SKM-1 (cell line): Measurements from ENCODE around the gene RBFOX2.
"Not testable (repeated sequence)": the region's sequence is repeated elsewhere in the genome, so short reads cannot be mapped to it uniquely, and the experiment has no call there.

Experiments
- DNase-seq: peaks from one replicate; lab custom pipeline; 2025; ENCODE audit not compliant: unreplicated experiment; lab: John Stamatoyannopoulos, UW

RBFOX2 gene

DNA sequence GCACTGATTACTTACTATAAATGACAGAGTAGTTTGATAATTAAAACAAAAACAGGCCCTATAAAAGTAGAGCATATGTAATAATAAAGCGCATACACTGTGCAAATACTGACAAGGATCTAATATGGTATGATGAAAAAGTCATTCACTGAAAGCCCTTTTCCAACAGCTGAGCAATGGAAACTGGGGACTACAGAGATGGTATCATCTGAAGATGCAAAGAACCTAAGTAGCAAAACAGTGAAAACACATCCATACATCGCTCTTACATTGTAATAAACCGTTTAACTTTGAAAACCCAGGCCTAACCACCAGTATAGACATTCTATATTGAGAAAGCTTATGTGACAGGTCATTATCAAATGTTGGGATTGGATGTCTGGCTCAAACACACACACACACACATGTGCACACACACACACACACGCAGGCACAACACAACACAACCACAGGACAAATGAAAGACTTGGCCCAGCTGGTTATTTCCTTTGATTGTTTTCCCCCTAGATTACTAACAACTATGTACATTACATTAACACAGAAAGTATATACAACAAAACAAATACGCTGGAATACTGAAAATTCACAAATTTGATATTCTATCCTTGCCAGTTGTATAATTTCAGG lies 191.4 kb downstream of the RBFOX2 start:
- no peak for DNase-seq

- no peak for DNase-seq
These were observed 192.5 kb downstream of the RBFOX2 start for GRCh38 chr22:35835998-35836691.

GRCh38 chr22:35835267-35835997 lies 193.2 kb downstream of the RBFOX2 start:
- DNase-seq: no peak

DNA sequence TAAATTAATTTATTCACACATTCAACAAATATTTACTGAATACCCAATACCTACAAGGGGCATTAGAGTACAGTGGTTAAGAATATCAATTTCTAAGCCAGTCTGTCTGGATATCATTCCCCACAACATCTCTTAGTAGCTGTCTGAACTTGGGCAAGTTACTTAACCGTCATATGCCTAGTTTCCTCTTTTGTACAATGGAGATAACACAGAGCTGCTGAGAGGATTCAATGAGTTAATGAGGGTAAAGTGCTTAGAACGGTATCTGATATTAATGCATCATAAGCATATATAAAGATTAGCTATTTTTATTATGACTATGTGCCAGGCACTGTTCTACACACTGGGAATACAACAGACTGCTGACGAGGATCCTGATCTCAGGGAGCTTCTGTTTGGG lies 194.6 kb downstream of the RBFOX2 start:
- no peak for DNase-seq

- DNase-seq: no peak
These were observed 198.3 kb downstream of the RBFOX2 start for GRCh38 chr22:35830305-35830704.

- no peak for DNase-seq
These were observed 204.4 kb downstream of the RBFOX2 start for GRCh38 chr22:35824256-35824655.

DNA sequence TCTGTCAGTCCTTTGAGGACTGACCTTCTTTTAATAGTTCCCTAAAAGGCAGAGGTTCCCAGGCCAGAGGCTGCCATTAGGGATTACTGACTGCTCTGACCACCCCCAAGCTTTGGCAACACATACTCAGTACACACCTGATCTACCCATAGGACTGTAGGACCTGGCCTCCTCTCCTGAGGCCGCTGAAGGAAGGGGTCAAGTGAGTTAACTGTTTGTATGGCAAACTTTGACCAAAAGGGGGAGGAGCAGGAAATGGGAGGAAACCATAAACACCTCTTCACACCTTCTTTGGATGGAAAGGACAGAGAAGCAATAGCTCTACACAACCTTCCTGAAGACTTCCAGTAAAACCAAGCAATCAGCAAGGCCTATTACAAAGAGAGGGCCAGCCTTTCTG lies 207.0 kb downstream of the RBFOX2 start:
- no peak for DNase-seq

- no peak for DNase-seq
These were observed 209.2 kb downstream of the RBFOX2 start for GRCh38 chr22:35819421-35819820.

GRCh38 chr22:35818897-35819296 lies 209.7 kb downstream of the RBFOX2 start:
- DNase-seq: no peak

GRCh38 chr22:35812600-35812999 lies 216.0 kb downstream of the RBFOX2 start:
- no peak for DNase-seq

- no peak for DNase-seq
These were observed 217.0 kb downstream of the RBFOX2 start for GRCh38 chr22:35811670-35812069.

- DNase-seq: no peak
These were observed 218.8 kb downstream of the RBFOX2 start for GRCh38 chr22:35809816-35810215.

- DNase-seq: no peak
These were observed 220.2 kb downstream of the RBFOX2 start for GRCh38 chr22:35808377-35808776.

- not testable (repeated sequence) for DNase-seq
These were observed 222.0 kb downstream of the RBFOX2 start for GRCh38 chr22:35806668-35807067.

DNA sequence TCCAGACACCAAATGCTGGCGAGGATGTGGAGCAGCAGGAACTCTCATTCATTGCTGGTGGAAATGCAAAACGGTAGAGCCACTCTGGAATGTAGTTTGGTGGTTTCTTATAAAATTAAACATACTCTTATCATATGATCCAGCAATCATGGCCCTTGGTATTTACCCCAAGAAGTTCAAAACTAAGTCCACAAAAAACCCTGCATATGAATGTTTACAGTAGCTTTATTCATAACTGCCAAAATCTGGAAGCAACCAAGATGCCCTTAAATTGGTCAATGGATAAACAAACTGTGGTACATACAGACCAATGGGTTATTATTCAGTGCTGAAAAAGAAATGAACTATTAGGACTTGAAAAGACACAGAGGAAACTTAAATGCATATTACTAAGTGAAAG lies 223.2 kb downstream of the RBFOX2 start:
- DNase-seq: no peak

GRCh38 chr22:35804421-35804820 lies 224.2 kb downstream of the RBFOX2 start:
- no peak for DNase-seq

DNA sequence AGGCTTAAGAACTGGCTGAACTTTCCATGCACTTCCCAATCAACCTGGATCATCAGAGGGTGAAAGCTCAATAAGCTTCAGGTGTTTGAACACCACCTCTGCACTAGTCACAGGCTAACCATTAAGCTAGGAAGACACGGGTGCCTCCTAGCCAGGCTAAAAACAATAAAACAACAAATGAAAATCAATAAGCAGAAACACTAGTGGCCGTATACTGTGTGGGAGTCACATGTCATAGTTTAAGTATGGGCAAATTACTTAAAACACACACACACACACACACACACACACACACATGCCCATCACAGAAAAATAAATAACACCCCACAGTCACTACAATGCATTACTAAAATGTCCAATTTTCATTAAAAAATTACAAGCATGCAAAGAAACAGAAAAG lies 225.7 kb downstream of the RBFOX2 start:
- no peak for DNase-seq

- not testable (repeated sequence) for DNase-seq
These were observed 227.3 kb downstream of the RBFOX2 start for GRCh38 chr22:35801301-35801700.

DNA sequence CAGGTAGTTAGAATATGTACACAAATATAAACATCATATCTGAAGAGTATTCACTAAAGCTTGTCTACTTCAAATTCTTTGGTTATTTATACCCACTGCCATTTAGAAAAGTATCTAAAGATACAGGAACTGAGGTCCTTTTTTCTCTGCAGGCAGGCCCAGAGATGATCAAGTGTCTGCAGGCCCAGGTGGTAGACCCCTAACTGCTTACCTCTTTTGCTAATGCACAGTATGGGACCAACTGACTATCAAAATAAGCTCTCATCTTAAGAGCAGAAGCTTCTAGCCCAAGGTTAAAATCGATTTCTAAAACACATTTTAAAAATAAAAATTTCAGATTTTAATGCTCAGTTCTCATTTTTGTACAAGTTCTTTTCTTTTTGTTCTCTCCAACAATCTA lies 229.5 kb downstream of the RBFOX2 start:
- DNase-seq: no peak

DNA sequence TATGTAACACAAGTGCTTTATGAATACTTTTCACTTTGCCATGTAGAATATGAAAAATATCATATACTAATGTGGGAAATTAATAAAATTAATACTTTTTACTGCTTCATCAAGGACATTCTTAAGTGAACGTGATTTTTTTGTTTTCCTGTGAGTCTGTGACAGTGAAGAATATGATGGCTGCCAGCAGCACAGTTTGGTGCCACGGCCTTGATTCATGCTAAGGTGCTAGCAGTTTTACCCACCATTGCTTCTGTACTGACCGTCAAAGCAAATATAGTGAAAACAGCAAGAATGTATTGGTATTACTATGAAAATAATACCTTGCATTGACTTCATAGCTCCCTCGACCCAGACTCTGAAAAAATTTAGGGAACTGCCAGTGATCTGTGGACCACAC lies 231.2 kb downstream of the RBFOX2 start:
- no peak for DNase-seq

DNA sequence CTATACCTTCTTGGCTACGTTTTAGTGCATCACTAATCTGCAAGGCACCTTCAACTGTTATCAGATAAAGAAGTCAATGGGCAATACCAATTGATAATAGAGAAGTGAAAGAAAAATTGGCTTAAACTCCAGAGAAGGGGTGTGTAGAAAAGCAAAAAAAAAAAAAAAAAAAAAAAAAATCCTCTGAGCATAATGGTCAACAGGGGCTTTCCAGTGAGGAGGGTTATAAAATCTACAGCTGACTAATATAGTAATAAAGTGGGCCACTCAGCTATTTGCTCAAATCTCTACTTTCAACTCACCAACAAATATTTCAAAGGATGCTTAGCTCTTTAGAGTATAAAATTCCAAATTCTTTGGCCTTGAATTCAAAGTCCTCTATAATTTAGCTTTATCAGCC lies 233.1 kb downstream of the RBFOX2 start:
- no peak for DNase-seq

GRCh38 chr22:35792506-35792905 lies 236.1 kb downstream of the RBFOX2 start:
- no peak for DNase-seq
